ENCODE results near the gene SPNS1. TPM values are rescaled to one million over a fixed set of nuclear protein-coding genes. Genes with fewer than 3 reads are reported as not detected.
A peak's percentile ranks its signal among the peaks of the same experiment; 100 is the strongest.

SPNS1 gene
- total RNA-seq, 1 experiment from 2014 or later, result 38.6 TPM

DNA sequence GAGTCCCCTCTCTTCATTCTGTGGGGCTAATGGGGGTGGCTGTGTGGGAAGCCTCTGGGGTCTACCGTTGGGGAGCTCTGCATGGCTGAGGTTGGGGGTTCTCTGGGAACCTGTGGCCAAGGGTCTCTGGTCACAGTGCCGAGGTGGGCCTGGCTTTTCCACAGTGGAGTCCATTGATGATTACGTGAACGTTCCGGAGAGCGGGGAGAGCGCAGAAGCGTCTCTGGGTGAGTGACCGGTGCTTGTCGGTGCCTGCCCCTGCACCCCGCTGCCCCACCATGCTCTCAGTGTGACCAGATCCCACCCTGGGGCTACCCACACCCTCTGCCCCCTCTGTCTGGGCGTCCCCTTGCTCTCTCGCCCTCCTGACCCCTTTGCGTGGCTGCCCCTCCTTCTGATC, 14.8 kb downstream of the SPNS1 start:
- H4K8ac ChIP-seq (replicated peaks; ENCODE audit: insufficient read length, low read depth, low read length), result no peak overlapping the region
- Mint-ChIP-seq H3K36me3 (ENCODE audit: insufficient read depth in 1 of 3, low read depth in 3 of 3) (peaks cover 0 to 2% (median 0%) of the 10 kb centered on the region in 3 experiments; a peak in 3 of 7 replicates), H3K9me3 (no peaks in the 10 kb centered on the region), H3K4me3 (no peak overlapping the region), H3K4me1 (no peaks in the 10 kb centered on the region), H3K27ac (peak overlapping the region in 1 of 3 experiments; percentile 72; a peak in 2 of 7 replicates), H3K27me3 (ENCODE audit: low read depth) (peaks cover 3% of the 10 kb centered on the region)
- H2BK12ac ChIP-seq (ENCODE audit: insufficient read length, low read depth, low read length), result no peak overlapping the region
- H4K91ac ChIP-seq (ENCODE audit: insufficient read length, low read depth, low read length), result no peak overlapping the region
- H3T11ph ChIP-seq (ENCODE audit: low read length), result no peak overlapping the region
- H3K4ac ChIP-seq (ENCODE audit: low read depth, low read length), result no peak overlapping the region
- no peak overlapping the region for H3K14ac ChIP-seq (ENCODE audit: insufficient read depth, low read length)
- no peak overlapping the region for H3K9ac ChIP-seq (ENCODE audit: extremely low read depth, insufficient read length, low read length)
- H3K27ac ChIP-seq (ENCODE audit: insufficient read length, low read depth, low read length), result no peak overlapping the region
- H2AK5ac ChIP-seq (ENCODE audit: insufficient read length, low read length), result no peak overlapping the region
- H3K23me2 ChIP-seq (ENCODE audit: insufficient read length, low read depth, low read length, poor library complexity, severe bottlenecking), result no peaks in the 10 kb centered on the region
- TF ChIP-seq, protein P1, sequence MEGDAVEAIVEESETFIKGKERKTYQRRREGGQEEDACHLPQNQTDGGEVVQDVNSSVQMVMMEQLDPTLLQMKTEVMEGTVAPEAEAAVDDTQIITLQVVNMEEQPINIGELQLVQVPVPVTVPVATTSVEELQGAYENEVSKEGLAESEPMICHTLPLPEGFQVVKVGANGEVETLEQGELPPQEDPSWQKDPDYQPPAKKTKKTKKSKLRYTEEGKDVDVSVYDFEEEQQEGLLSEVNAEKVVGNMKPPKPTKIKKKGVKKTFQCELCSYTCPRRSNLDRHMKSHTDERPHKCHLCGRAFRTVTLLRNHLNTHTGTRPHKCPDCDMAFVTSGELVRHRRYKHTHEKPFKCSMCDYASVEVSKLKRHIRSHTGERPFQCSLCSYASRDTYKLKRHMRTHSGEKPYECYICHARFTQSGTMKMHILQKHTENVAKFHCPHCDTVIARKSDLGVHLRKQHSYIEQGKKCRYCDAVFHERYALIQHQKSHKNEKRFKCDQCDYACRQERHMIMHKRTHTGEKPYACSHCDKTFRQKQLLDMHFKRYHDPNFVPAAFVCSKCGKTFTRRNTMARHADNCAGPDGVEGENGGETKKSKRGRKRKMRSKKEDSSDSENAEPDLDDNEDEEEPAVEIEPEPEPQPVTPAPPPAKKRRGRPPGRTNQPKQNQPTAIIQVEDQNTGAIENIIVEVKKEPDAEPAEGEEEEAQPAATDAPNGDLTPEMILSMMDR (conservative IDR thresholded peaks at IDR 0.05), result no peak
- no peak overlapping the region for H3K23ac ChIP-seq (ENCODE audit: insufficient read length, low read depth, low read length)
- no peaks in the 10 kb centered on the region for H3K9me3 ChIP-seq (ENCODE audit: control insufficient read depth, low read depth, low read length)
- H3K79me2 ChIP-seq (ENCODE audit: insufficient read depth, low read length), result no peaks in the 10 kb centered on the region
- H3K4me2 ChIP-seq (ENCODE audit: insufficient read depth, insufficient read length, low read length), result no peak overlapping the region
- DNase-seq, result no peak
- no peaks in the 10 kb centered on the region for H3K79me1 ChIP-seq (ENCODE audit: insufficient read depth, low read depth, low read length, poor library complexity, severe bottlenecking)
- H3K27me3 ChIP-seq (ENCODE audit: insufficient read depth, low read length), result no peaks in the 10 kb centered on the region
- H2BK15ac ChIP-seq (ENCODE audit: low read depth, low read length), result no peak overlapping the region
- H3K56ac ChIP-seq (ENCODE audit: insufficient read length, low read depth, low read length), result no peak overlapping the region
- H4K20me1 ChIP-seq (ENCODE audit: control insufficient read depth, insufficient read depth, insufficient read length), result no peaks in the 10 kb centered on the region
- no peak overlapping the region for H2BK5ac ChIP-seq (ENCODE audit: insufficient read length, low read length)
- H2BK20ac ChIP-seq (ENCODE audit: low read depth, low read length, poor library complexity, severe bottlenecking), result no peak overlapping the region
- no CpG with 5 or more reads among the region's 14 CpGs for WGBS (ENCODE audit: extremely low coverage, insufficient read length, low lambda C conversion rate)
- H2AFZ ChIP-seq (ENCODE audit: low read length), result no peak overlapping the region
- H3K4me1 ChIP-seq (ENCODE audit: insufficient read depth, low read length), result no peaks in the 10 kb centered on the region
- no peak overlapping the region for H4K5ac ChIP-seq (ENCODE audit: insufficient read length, low read depth, low read length)
- no peak overlapping the region for H2BK120ac ChIP-seq (ENCODE audit: low read depth, low read length, poor library complexity, severe bottlenecking)
- H3K18ac ChIP-seq (ENCODE audit: insufficient read length, low read depth, low read length), result no peak overlapping the region
